ENCODE results near the gene P4HA3.

- TF ChIP-seq CTCF (IDR thresholded peaks at IDR 0.05; ENCODE audit: low read depth, low read length) (no peak), POLR2A (IDR thresholded peaks at IDR 0.05; ENCODE audit: extremely low read depth, insufficient read length) (no peak), MAX (IDR thresholded peaks at IDR 0.05; ENCODE audit: low read depth, low read length) (no peak)
Measured at GRCh38 chr11:74279256-74279655, 32.2 kb downstream of the P4HA3 start.
